Smooth muscle cell (in vitro differentiated cells): ENCODE data around the gene TOM1L2. TPM values are rescaled to one million over a fixed set of nuclear protein-coding genes. Genes with fewer than 3 reads are reported as not detected.

Experiments
- DNase-seq: peaks from one replicate; lab custom pipeline; 2025; ENCODE audit not compliant: unreplicated experiment; lab: John Stamatoyannopoulos, UW
- H2AFZ ChIP-seq: fragments of 200-600 bp; sonication (generic); 2 replicates; pipeline ENCODE4 v1.6.0; 2016; ENCODE audit warnings: antibody characterized with exemption, low read depth, mild to moderate bottlenecking
- H3F3A ChIP-seq: fragments of 200-600 bp; sonication (generic); 2 replicates; pipeline ENCODE4 v1.6.0; 2017; ENCODE audit warnings: antibody characterized with exemption, low read depth
- H3K27ac ChIP-seq: fragments of 200-600 bp; sonication (generic); 2 replicates; pipeline ENCODE4 v1.5.1; 2016; ENCODE audit warnings: low read depth, mild to moderate bottlenecking
- H3K27me3 ChIP-seq: fragments of 200-600 bp; sonication (generic); 2 replicates; pipeline ENCODE4 v1.6.1; 2016; ENCODE audit warnings: low read depth, mild to moderate bottlenecking
- H3K36me3 ChIP-seq: fragments of 200-600 bp; sonication (generic); 2 replicates; pipeline ENCODE4 v1.5.1; 2016; ENCODE audit warnings: low read depth
- H3K4me1 ChIP-seq: fragments of 200-600 bp; sonication (generic); 2 replicates; pipeline ENCODE4 v1.5.1; 2016; ENCODE audit warnings: low read depth
- H3K4me2 ChIP-seq: fragments of 200-600 bp; sonication (generic); 2 replicates; pipeline ENCODE4 v1.6.0; 2016; ENCODE audit warnings: mild to moderate bottlenecking
- H3K4me3 ChIP-seq: fragments of 200-600 bp; sonication (generic); 2 replicates; pipeline ENCODE4 v1.5.1; 2016; ENCODE audit warnings: mild to moderate bottlenecking
- H3K79me2 ChIP-seq: fragments of 200-600 bp; sonication (generic); 2 replicates; pipeline ENCODE4 v1.6.0; 2016; ENCODE audit warnings: low read depth, mild to moderate bottlenecking
- H3K9ac ChIP-seq: fragments of 200-600 bp; sonication (generic); 2 replicates; pipeline ENCODE4 v1.6.0; 2016; ENCODE audit warnings: low read depth
- H3K9me3 ChIP-seq: fragments of 200-600 bp; sonication (generic); replicated peaks from 2 replicates; pipeline ENCODE4 v1.5.1; 2016; ENCODE audit warnings: low read depth
- H4K20me1 ChIP-seq: fragments of 200-600 bp; sonication (generic); 2 replicates; pipeline ENCODE4 v1.6.0; 2016; ENCODE audit warnings: low read depth
- WGBS: methylation state at CpG from one replicate; pipeline ENCODE4 v1.1.7; 2016; ENCODE audit warnings: low lambda C conversion rate; 5-methylcytosine and 5-hydroxymethylcytosine counted together
- polyA plus RNA-seq: library from polyadenylated mRNA; unstranded; fragments of >200 nt; fragmentation: Nextera tagmentation; extraction: Ambion mirVana; gene quantifications from 2 replicates; pipeline ENCODE4 v1.2.1, GENCODE V29; 2016
- total RNA-seq: library from RNA; depleted of rRNA; stranded (reverse); fragments of >200 nt; gene quantifications from 2 replicates; pipeline ENCODE4 v1.2.3, GENCODE V29; 2014
- TF ChIP-seq, protein P1 (sequence below): fragments of 200-600 bp; sonication (generic); IDR thresholded peaks from 2 replicates; pipeline ENCODE4 v1.5.1; 2017; ENCODE audit warnings: borderline replicate concordance, mild to moderate bottlenecking, antibody characterized with exemption; ENCODE audit not compliant: insufficient read depth, poor library complexity, severe bottlenecking

TOM1L2 gene
- total and polyA plus RNA-seq, 2 experiments from 2014 or later: 20.3 to 27.0 TPM

DNA sequence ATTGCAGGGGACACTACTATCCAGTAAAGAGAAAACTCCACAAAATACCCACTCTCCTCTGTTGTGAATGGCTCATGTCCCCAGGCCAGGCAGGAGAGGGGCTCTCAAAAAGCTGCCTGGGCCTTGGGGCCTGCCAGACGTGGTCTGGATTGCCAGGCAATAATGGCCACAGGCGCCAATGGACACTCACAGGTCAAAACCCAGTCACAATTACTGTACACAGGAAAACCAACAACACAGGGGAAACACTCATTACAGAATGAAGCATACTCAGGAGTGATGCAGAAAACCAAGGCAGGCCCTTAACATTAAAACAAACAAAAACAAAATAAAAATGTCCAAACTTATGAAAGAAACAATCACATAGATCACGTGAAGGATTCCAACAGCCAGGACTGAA, 100.3 kb downstream of the TOM1L2 start:
- H3K27ac ChIP-seq: no peak overlapping the region
- H3K9me3 ChIP-seq: no peaks in the 10 kb centered on the region
- H3K4me3 ChIP-seq: no peak overlapping the region
- TF ChIP-seq, protein P1, sequence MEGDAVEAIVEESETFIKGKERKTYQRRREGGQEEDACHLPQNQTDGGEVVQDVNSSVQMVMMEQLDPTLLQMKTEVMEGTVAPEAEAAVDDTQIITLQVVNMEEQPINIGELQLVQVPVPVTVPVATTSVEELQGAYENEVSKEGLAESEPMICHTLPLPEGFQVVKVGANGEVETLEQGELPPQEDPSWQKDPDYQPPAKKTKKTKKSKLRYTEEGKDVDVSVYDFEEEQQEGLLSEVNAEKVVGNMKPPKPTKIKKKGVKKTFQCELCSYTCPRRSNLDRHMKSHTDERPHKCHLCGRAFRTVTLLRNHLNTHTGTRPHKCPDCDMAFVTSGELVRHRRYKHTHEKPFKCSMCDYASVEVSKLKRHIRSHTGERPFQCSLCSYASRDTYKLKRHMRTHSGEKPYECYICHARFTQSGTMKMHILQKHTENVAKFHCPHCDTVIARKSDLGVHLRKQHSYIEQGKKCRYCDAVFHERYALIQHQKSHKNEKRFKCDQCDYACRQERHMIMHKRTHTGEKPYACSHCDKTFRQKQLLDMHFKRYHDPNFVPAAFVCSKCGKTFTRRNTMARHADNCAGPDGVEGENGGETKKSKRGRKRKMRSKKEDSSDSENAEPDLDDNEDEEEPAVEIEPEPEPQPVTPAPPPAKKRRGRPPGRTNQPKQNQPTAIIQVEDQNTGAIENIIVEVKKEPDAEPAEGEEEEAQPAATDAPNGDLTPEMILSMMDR: no peak
- peaks cover 13% of the 10 kb centered on the region for H4K20me1 ChIP-seq
- H3K36me3 ChIP-seq: no peaks in the 10 kb centered on the region
- H3K79me2 ChIP-seq: no peaks in the 10 kb centered on the region
- H3K27me3 ChIP-seq: no peaks in the 10 kb centered on the region
- H3F3A ChIP-seq: peaks cover 13% of the 10 kb centered on the region
- H3K4me2 ChIP-seq: no peak overlapping the region
- no peak for DNase-seq
- WGBS: 90% methylated on average over 3 of the region's 3 CpGs
- H3K4me1 ChIP-seq: peaks cover 9% of the 10 kb centered on the region
- no peak overlapping the region for H3K9ac ChIP-seq
- no peak overlapping the region for H2AFZ ChIP-seq

DNA sequence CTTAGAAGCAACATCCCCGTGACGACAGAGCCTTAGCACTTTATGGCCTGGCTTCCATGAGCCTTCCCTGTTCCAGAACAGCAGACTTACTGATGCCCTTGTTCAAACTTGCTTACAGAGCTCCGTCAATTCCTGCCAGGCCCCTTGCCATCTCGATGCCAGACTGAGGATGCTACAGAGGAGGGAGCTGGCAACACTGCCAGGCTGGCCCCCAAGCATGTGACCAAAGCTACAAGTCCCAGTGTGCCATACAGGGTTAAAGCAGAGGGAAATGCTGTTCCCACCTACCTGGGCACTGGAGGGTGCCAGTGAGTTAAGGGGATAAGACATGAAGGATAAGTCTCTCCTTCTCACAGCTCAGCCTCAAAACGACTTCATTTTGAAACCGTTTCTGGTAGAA, 102.0 kb downstream of the TOM1L2 start:
- H2AFZ ChIP-seq: no peak overlapping the region
- no peaks in the 10 kb centered on the region for H3K36me3 ChIP-seq
- H3K27ac ChIP-seq: no peak overlapping the region
- TF ChIP-seq, protein P1: no peak
- no peaks in the 10 kb centered on the region for H3F3A ChIP-seq
- H3K4me2 ChIP-seq: no peak overlapping the region
- H3K4me3 ChIP-seq: no peak overlapping the region
- no peaks in the 10 kb centered on the region for H3K27me3 ChIP-seq
- H4K20me1 ChIP-seq: peaks cover 13% of the 10 kb centered on the region
- no peaks in the 10 kb centered on the region for H3K79me2 ChIP-seq
- H3K9ac ChIP-seq: no peak overlapping the region
- 86% methylated on average over 6 of the region's 6 CpGs for WGBS
- no peak for DNase-seq
- peaks cover 7% of the 10 kb centered on the region for H3K4me1 ChIP-seq
- H3K9me3 ChIP-seq: no peaks in the 10 kb centered on the region

- Histone ChIP-seq H3K9ac (no peak overlapping the region), H2AFZ (no peak overlapping the region), H3K4me3 (no peak overlapping the region), H3F3A (no peaks in the 10 kb centered on the region), H3K9me3 (no peaks in the 10 kb centered on the region), H3K27me3 (no peaks in the 10 kb centered on the region), H4K20me1 (peaks cover 13% of the 10 kb centered on the region), H3K27ac (peak overlapping the region; percentile 55), H3K79me2 (no peaks in the 10 kb centered on the region), H3K36me3 (no peaks in the 10 kb centered on the region), H3K4me1 (peaks cover 7% of the 10 kb centered on the region), H3K4me2 (peak overlapping the region; percentile 29)
- DNase-seq: no peak
- TF ChIP-seq, protein P1: no peak
- 34% methylated on average over 18 of the region's 18 CpGs for WGBS
Observed at GRCh38 chr17:17868641-17869522, 103.3 kb downstream of the TOM1L2 start.
